Bone marrow (tissue), 2 donors: ENCODE measurements around the gene SYTL3.

Experiments used
- DNase-seq, 2 donors: peaks; one replicate each; lab custom pipeline; 2025; lab: John Stamatoyannopoulos, UW

The SYTL3 gene

GRCh38 chr6:158722176-158722729, 72.4 kb downstream of the SYTL3 start:
- DNase-seq: no peak

GRCh38 chr6:158725704-158726103, 75.8 kb downstream of the SYTL3 start:
- DNase-seq: no peak

- no peak for DNase-seq
Measured at GRCh38 chr6:158729906-158730540, 80.2 kb downstream of the SYTL3 start.

- DNase-seq: no peak
Measured at GRCh38 chr6:158730541-158730907, 80.7 kb downstream of the SYTL3 start.

GRCh38 chr6:158735009-158735408, 85.2 kb downstream of the SYTL3 start:
- DNase-seq: no peak

- no peak for DNase-seq
Measured at GRCh38 chr6:158737082-158737709, 87.3 kb downstream of the SYTL3 start.

GRCh38 chr6:158737710-158738615, 88.1 kb downstream of the SYTL3 start:
- DNase-seq: no peak

GRCh38 chr6:158739673-158740072, 89.8 kb downstream of the SYTL3 start:
- DNase-seq: no peak

GRCh38 chr6:158743033-158743651, 93.3 kb downstream of the SYTL3 start:
- no peak for DNase-seq

GRCh38 chr6:158744986-158745430, 95.2 kb downstream of the SYTL3 start:
- no peak for DNase-seq

GRCh38 chr6:158751224-158751623, 101.4 kb downstream of the SYTL3 start:
- DNase-seq: no peak

GRCh38 chr6:158751921-158752320, 102.1 kb downstream of the SYTL3 start:
- no peak for DNase-seq

GRCh38 chr6:158752613-158753012, 102.8 kb downstream of the SYTL3 start:
- no peak for DNase-seq

GRCh38 chr6:158753811-158754210, 104.0 kb downstream of the SYTL3 start:
- DNase-seq: no peak

GRCh38 chr6:158754738-158755137, 104.9 kb downstream of the SYTL3 start:
- no peak for DNase-seq

- no peak for DNase-seq
Measured at GRCh38 chr6:158755636-158756035, 105.8 kb downstream of the SYTL3 start.

GRCh38 chr6:158756126-158756525, 106.3 kb downstream of the SYTL3 start:
- DNase-seq: no peak

GRCh38 chr6:158756977-158757752, 107.3 kb downstream of the SYTL3 start:
- DNase-seq: no peak

GRCh38 chr6:158757753-158758090, 107.9 kb downstream of the SYTL3 start:
- DNase-seq: no peak

- DNase-seq: no peak
Measured at GRCh38 chr6:158758451-158758860, 108.6 kb downstream of the SYTL3 start.

- no peak for DNase-seq
Measured at GRCh38 chr6:158758941-158759479, 109.2 kb downstream of the SYTL3 start.
